Small intestine (tissue), 16 donors: ENCODE results near the gene LILRB1. TPM values are rescaled to one million over a fixed set of nuclear protein-coding genes. Genes with fewer than 3 reads are reported as not detected.
"Not testable (repeated sequence)": the region's sequence is repeated elsewhere in the genome, so short reads cannot be mapped to it uniquely, and the experiment has no call there.

Experiments
- DNase-seq, 2 donors: peaks; one replicate each; pipeline versions ENCODE4 v3.0.0 to v3.0.0-alpha.2; 2013
- FAIRE-seq: peaks from 2 replicates; lab custom pipeline; 2012; peaks lifted over from hg19 to GRCh38; lab: Jason Lieb, UNC
- H3K27ac ChIP-seq, 3 donors: one replicate each; pipeline ENCODE4 v1.5.1; 2013; ENCODE audit warnings: low read length in 2 of 3, mild to moderate bottlenecking in 2 of 3, control low read depth in 1 of 3, inconsistent platforms in 1 of 3, low read depth in 1 of 3, moderate library complexity in 1 of 3
- H3K27me3 ChIP-seq, 3 donors: one replicate each; pipeline ENCODE4 v1.6.1; 2013; ENCODE audit warnings: low read length in 3 of 3, inconsistent platforms in 1 of 3; ENCODE audit not compliant: control insufficient read depth in 3 of 3, insufficient read depth in 3 of 3
- H3K36me3 ChIP-seq, 3 donors: one replicate each; pipeline ENCODE4 v1.6.1; 2013; ENCODE audit warnings: low read length in 3 of 3, inconsistent platforms in 1 of 3, low read depth in 1 of 3, mild to moderate bottlenecking in 1 of 3, moderate library complexity in 1 of 3; ENCODE audit not compliant: control insufficient read depth in 3 of 3, insufficient read depth in 2 of 3
- H3K4me1 ChIP-seq, 3 donors: one replicate each; pipeline ENCODE4 v1.6.1; 2013; ENCODE audit warnings: low read length in 2 of 3, inconsistent platforms in 1 of 3, low read depth in 1 of 3, mild to moderate bottlenecking in 1 of 3, moderate library complexity in 1 of 3; ENCODE audit not compliant: control insufficient read depth in 3 of 3, insufficient read depth in 2 of 3
- H3K4me3 ChIP-seq, 3 donors: one replicate each; pipeline ENCODE4 v1.5.1; 2013; ENCODE audit warnings: low read length in 3 of 3, control low read depth in 1 of 3, inconsistent platforms in 1 of 3, low read depth in 1 of 3, mild to moderate bottlenecking in 1 of 3, moderate library complexity in 1 of 3
- H3K9me3 ChIP-seq, 2 donors: one replicate each; pipeline ENCODE4 v1.6.1; 2013; ENCODE audit warnings: low read depth in 1 of 2, low read length in 1 of 2; ENCODE audit not compliant: control insufficient read depth in 2 of 2, insufficient read depth in 1 of 2
- whole genome bisulfite sequencing, 3 donors: extraction: QIAGEN DNeasy Blood & Tissue Kit; methylation state at CpG; one replicate each; pipeline ENCODE4 v1.1.7; 2013; 5-methylcytosine and 5-hydroxymethylcytosine counted together
- long read RNA-seq, 10 donors: transcript quantifications; one replicate each; lab custom pipeline, GENCODE V29; 2026
- polyA plus RNA-seq, 4 donors: library from polyadenylated mRNA; stranded (reverse) in 3 of 4; unstranded in 1 of 4; fragments of 200-250 nt in 3 of 4; fragments of 120-200 nt in 1 of 4; gene quantifications; one replicate each; pipeline versions ENCODE4 v1.2.1 to v1.2.3, GENCODE V29; 2013
- donor health status: healthy with polysubstance abuse.
- donor health status: control.
- donor health status: control.
- donor health status: Bipolar disorder and iron deficiency.
- donor health status: healthy.

The LILRB1 gene
- 1 to 10 TPM in 2 of 4 donors, under 1 TPM in 2; 0.45 to 3.5 (median 1.8) TPM for polyA plus RNA-seq
- long read RNA-seq, donor 1, result 0 reads
- long read RNA-seq, donor 2, partial matches to known transcripts, result 0 of 1 reads
- long read RNA-seq, donor 2, other reads (novel, unspliced or antisense), result 0 of 1 reads
- long read RNA-seq, donor 3, result 0 reads
- long read RNA-seq, donor 4, result 0 reads
- long read RNA-seq, donor 5, result 0 reads
- long read RNA-seq, donor 6, result 0 reads
- long read RNA-seq, donor 7, result 0 reads
- long read RNA-seq, donor 8, result 0 reads
- long read RNA-seq, donor 9, result 0 reads
- long read RNA-seq, donor 10, result 0 reads

GRCh38 chr19:54630262-54630661 is at the start of gene LILRB1:
LILRB1 (plus strand) TSS chr19:54630484; CDS start chr19:54631074, 590 bp downstream.
- H3K9me3 ChIP-seq, DNase-seq, H3K27ac ChIP-seq, FAIRE-seq, H3K27me3 ChIP-seq, H3K4me3 ChIP-seq, H3K36me3 ChIP-seq, H3K4me1 ChIP-seq: not testable (repeated sequence)
- WGBS, 3 donors, result 50 to 66% (median 62%) methylated on average over 9 of the region's 9 CpGs

GRCh38 chr19:54586397-54586796 is 43.9 kb upstream of the LILRB1 start:
- H3K9me3 ChIP-seq, result peaks cover 0 to 6% of the 10 kb centered on the region in 2 donors
- no peak for FAIRE-seq

GRCh38 chr19:54587026-54587425 is 43.3 kb upstream of the LILRB1 start:
- no peaks in the 10 kb centered on the region for H3K4me1 ChIP-seq
- 62 to 71% (median 67%) methylated on average over 7 of the region's 7 CpGs for WGBS, 3 donors
- no peak for FAIRE-seq
- no peak overlapping the region for H3K4me3 ChIP-seq
- peaks cover 0 to 6% of the 10 kb centered on the region in 2 donors for H3K9me3 ChIP-seq
- peaks cover 0 to 4% (median 0%) of the 10 kb centered on the region in 3 donors for H3K27me3 ChIP-seq
- no peaks in the 10 kb centered on the region for H3K36me3 ChIP-seq
- no peak overlapping the region for H3K27ac ChIP-seq
- no peak for DNase-seq

More at GRCh38 chr19:54586397-54586796, 43.9 kb upstream of the LILRB1 start:
- Histone ChIP-seq H3K4me3 (no peak overlapping the region), H3K36me3 (no peaks in the 10 kb centered on the region), H3K4me1 (no peaks in the 10 kb centered on the region), H3K27me3 (peaks cover 0 to 4% (median 0%) of the 10 kb centered on the region in 3 donors), H3K27ac (no peak overlapping the region)
- DNase-seq, result no peak
- 65 to 77% (median 73%) methylated on average over 5 of the region's 5 CpGs for WGBS, 3 donors

- not testable (repeated sequence) for H3K4me1 ChIP-seq, H3K27me3 ChIP-seq, FAIRE-seq, H3K27ac ChIP-seq, H3K36me3 ChIP-seq, H3K4me3 ChIP-seq, H3K9me3 ChIP-seq, DNase-seq
- 51 to 64% (median 62%) methylated on average over 6 of the region's 6 CpGs for WGBS, 3 donors
Measured at GRCh38 chr19:54593445-54593844, 36.8 kb upstream of the LILRB1 start, which contains the start of gene LILRA1. LILRA1 (plus strand) TSS chr19:54593632; CDS start chr19:54594245, 613 bp downstream.

- 45 to 68% (median 63%) methylated on average over 8 to 9 of the region's 9 CpGs for WGBS, 3 donors
- not testable (repeated sequence) for FAIRE-seq
Measured at GRCh38 chr19:54593931-54594626, 36.2 kb upstream of the LILRB1 start.

GRCh38 chr19:54594737-54595136 is 35.5 kb upstream of the LILRB1 start:
- no peak for DNase-seq
- no peak for FAIRE-seq
- H3K27me3 ChIP-seq, result peaks cover 0 to 4% (median 0%) of the 10 kb centered on the region in 3 donors
- peaks cover 0 to 8% of the 10 kb centered on the region in 2 donors for H3K9me3 ChIP-seq
- 89 to 95% (median 90%) methylated on average over 5 of the region's 5 CpGs for WGBS, 3 donors
- H3K27ac ChIP-seq, result no peak overlapping the region
- H3K36me3 ChIP-seq, result no peaks in the 10 kb centered on the region
- no peak overlapping the region for H3K4me3 ChIP-seq
- H3K4me1 ChIP-seq, result no peaks in the 10 kb centered on the region

More at GRCh38 chr19:54593931-54594626, 36.2 kb upstream of the LILRB1 start:
- H3K9me3 ChIP-seq, H3K27me3 ChIP-seq, H3K4me1 ChIP-seq, H3K36me3 ChIP-seq, H3K4me3 ChIP-seq, H3K27ac ChIP-seq, DNase-seq: not testable (repeated sequence)

GRCh38 chr19:54595680-54596436 is 34.4 kb upstream of the LILRB1 start:
- FAIRE-seq, DNase-seq, H3K4me1 ChIP-seq, H3K27me3 ChIP-seq, H3K4me3 ChIP-seq, H3K36me3 ChIP-seq, H3K27ac ChIP-seq, H3K9me3 ChIP-seq: not testable (repeated sequence)
- WGBS, 3 donors, result 82 to 86% (median 83%) methylated on average over 24 to 26 of the region's 26 CpGs

GRCh38 chr19:54600212-54600611 is 30.1 kb upstream of the LILRB1 start:
- no peaks in the 10 kb centered on the region for H3K4me1 ChIP-seq
- 59 to 68% (median 59%) methylated on average over 5 of the region's 5 CpGs for WGBS, 3 donors
- DNase-seq (no peak), FAIRE-seq (no peak)
- H3K36me3 ChIP-seq, result no peaks in the 10 kb centered on the region
- no peak overlapping the region for H3K27ac ChIP-seq
- H3K4me3 ChIP-seq, result no peak overlapping the region
- H3K27me3 ChIP-seq, result peaks cover 0 to 4% (median 0%) of the 10 kb centered on the region in 3 donors
- no peaks in the 10 kb centered on the region for H3K9me3 ChIP-seq
